RWPE1 (cell line): ENCODE results near the gene ZNF423.

Source experiments
- CTCF ChIA-PET: fragments of 350-600 bp; sonication (Branson Sonifier 250); formaldehyde crosslinking; extraction: SDS; loops from one replicate; lab custom pipeline; 2021; lab: Yijun Ruan, JAX
- POLR2A ChIA-PET: fragments of 400-600 bp; formaldehyde crosslinking; extraction: SDS; loops from one replicate; lab custom pipeline; 2020; ENCODE audit warnings: antibody characterized with exemption; ENCODE audit not compliant: low non-redundant PET; lab: Yijun Ruan, JAX
- DNase-seq: peaks from one replicate; pipeline ENCODE4 v3.0.0; 2012; ENCODE audit warnings: low spot score
- H3K27ac ChIP-seq: fragments of 450-650 bp; 2 replicates; pipeline ENCODE4 v1.5.1; 2017
- CTCF ChIP-seq: fragments of 450-650 bp; conservative IDR thresholded peaks from 2 replicates; pipeline ENCODE4 v1.5.1; 2017; ENCODE audit warnings: low read depth, mild to moderate bottlenecking

Gene ZNF423

GRCh38 chr16:49544828-49545227 lies 311.1 kb downstream of the ZNF423 start:
- TF ChIP-seq CTCF = no peak
- ChIA-PET POLR2A (no interaction called here), CTCF (interaction anchor here (0.6 kb wide), 1 partner anchor 78 kb away, joined by 3 read pairs; no protein-coding TSS in a partner anchor)

GRCh38 chr16:49543631-49543946 lies 312.3 kb downstream of the ZNF423 start:
- POLR2A ChIA-PET = no interaction called here
- no peak for DNase-seq
- no peak overlapping the region for H3K27ac ChIP-seq
- TF ChIP-seq CTCF = no peak
- CTCF ChIA-PET = no interaction called here

More at GRCh38 chr16:49544828-49545227, 311.1 kb downstream of the ZNF423 start:
- H3K27ac ChIP-seq = no peak overlapping the region
- no peak for DNase-seq

- no peak for DNase-seq
- no peak overlapping the region for H3K27ac ChIP-seq
- POLR2A ChIA-PET = no interaction called here
- TF ChIP-seq CTCF = no peak
- CTCF ChIA-PET = no interaction called here
Measured at GRCh38 chr16:49542946-49543630, 312.8 kb downstream of the ZNF423 start.

- POLR2A ChIA-PET = no interaction called here
- CTCF ChIA-PET = no interaction called here
- no peak overlapping the region for H3K27ac ChIP-seq
- no peak for DNase-seq
- no peak for TF ChIP-seq CTCF
Measured at GRCh38 chr16:49542391-49542891, 313.5 kb downstream of the ZNF423 start.

GRCh38 chr16:49540836-49541235 lies 315.1 kb downstream of the ZNF423 start:
- no peak overlapping the region for H3K27ac ChIP-seq
- no peak for DNase-seq
- TF ChIP-seq CTCF = no peak
- ChIA-PET CTCF (no interaction called here), POLR2A (no interaction called here)

- DNase-seq = no peak
- no peak for TF ChIP-seq CTCF
- POLR2A ChIA-PET = interaction anchor here (0.6 kb wide), 1 partner anchor 32 kb away, joined by 3 read pairs; no protein-coding TSS in a partner anchor
- CTCF ChIA-PET = no interaction called here
- no peak overlapping the region for H3K27ac ChIP-seq
Measured at GRCh38 chr16:49539758-49540157, 316.2 kb downstream of the ZNF423 start.
